NCI-H82 treated with DMSO at 0.1 percent for 48 hours (cell line): ENCODE measurements around the gene SPINT2.
"Not testable (repeated sequence)": the region's sequence is repeated elsewhere in the genome, so short reads cannot be mapped to it uniquely, and the experiment has no call there.

Source experiments
- DNase-seq: peaks from one replicate; lab custom pipeline; 2025; ENCODE audit not compliant: unreplicated experiment; lab: John Stamatoyannopoulos, UW

SPINT2 gene

GRCh38 chr19:38264486-38265212 is at the start of gene SPINT2:
Gene SPINT2 (plus strand): TSS chr19:38264573. CDS start chr19:38264893, 320 bp downstream.
- DNase-seq = no peak

- no peak for DNase-seq
These were observed 47.4 kb upstream of the SPINT2 start for GRCh38 chr19:38216785-38217641.

GRCh38 chr19:38218204-38218603 is 46.2 kb upstream of the SPINT2 start:
- DNase-seq = no peak

GRCh38 chr19:38219221-38219620 is 45.2 kb upstream of the SPINT2 start:
- no peak for DNase-seq

GRCh38 chr19:38221421-38221820 is 43.0 kb upstream of the SPINT2 start:
- DNase-seq = no peak

GRCh38 chr19:38221919-38222830 is 42.2 kb upstream of the SPINT2 start:
- DNase-seq = no peak

GRCh38 chr19:38223119-38223523 is 41.3 kb upstream of the SPINT2 start:
- DNase-seq = no peak

GRCh38 chr19:38223617-38224013 is 40.8 kb upstream of the SPINT2 start:
- DNase-seq = no peak

GRCh38 chr19:38224014-38224862 is 40.1 kb upstream of the SPINT2 start, which contains the start of gene DPF1:
Gene DPF1 (minus strand): TSS chr19:38224222. CDS start chr19:38224142, 80 bp downstream.
- peak; percentile 37 for DNase-seq

- not testable (repeated sequence) for DNase-seq
These were observed 39.5 kb upstream of the SPINT2 start for GRCh38 chr19:38224863-38225218.

- DNase-seq = no peak
These were observed 36.9 kb upstream of the SPINT2 start for GRCh38 chr19:38227287-38228004.

- no peak for DNase-seq
These were observed 36.4 kb upstream of the SPINT2 start for GRCh38 chr19:38228005-38228377.

GRCh38 chr19:38228491-38229439 is 35.6 kb upstream of the SPINT2 start:
- DNase-seq = no peak

- DNase-seq = peak; percentile 94
These were observed 34.7 kb upstream of the SPINT2 start for GRCh38 chr19:38229585-38230073.

- not testable (repeated sequence) for DNase-seq
These were observed 33.8 kb upstream of the SPINT2 start for GRCh38 chr19:38230506-38231133.

- DNase-seq = no peak
These were observed 32.5 kb upstream of the SPINT2 start for GRCh38 chr19:38231918-38232317.

GRCh38 chr19:38233740-38234251 is 30.6 kb upstream of the SPINT2 start:
- peak; percentile 14 for DNase-seq

GRCh38 chr19:38234615-38235014 is 29.8 kb upstream of the SPINT2 start:
- no peak for DNase-seq
